Mesodermal cell (in vitro differentiated cells): ENCODE results near the gene MTG1.
"Not testable (repeated sequence)": the region's sequence is repeated elsewhere in the genome, so short reads cannot be mapped to it uniquely, and the experiment has no call there.

ENCODE experiments used
- H3K27ac ChIP-seq: 2 replicates; pipeline ENCODE4 v1.7.0; 2013; ENCODE audit warnings: mild to moderate bottlenecking, low read depth, low read length, moderate library complexity; ENCODE audit not compliant: severe bottlenecking
- H3K36me3 ChIP-seq: 2 replicates; pipeline ENCODE4 v1.7.1; 2013; ENCODE audit warnings: mild to moderate bottlenecking, low read length, moderate library complexity; ENCODE audit not compliant: control insufficient read depth, insufficient read depth
- H3K4me1 ChIP-seq: one replicate; pipeline ENCODE4 v1.7.1; 2013; ENCODE audit warnings: mild to moderate bottlenecking, low read length; ENCODE audit not compliant: insufficient read depth, control insufficient read depth, poor library complexity, severe bottlenecking
- H3K4me3 ChIP-seq: 2 replicates; pipeline ENCODE4 v1.7.0; 2013; ENCODE audit warnings: low read length, control low read depth, mild to moderate bottlenecking; ENCODE audit not compliant: insufficient read depth, poor library complexity, severe bottlenecking; ENCODE audit errors: extremely low read depth
- H3K9me3 ChIP-seq: 2 replicates; pipeline ENCODE4 v1.7.1; 2013; ENCODE audit warnings: mild to moderate bottlenecking, low read length, moderate library complexity; ENCODE audit not compliant: control insufficient read depth
- WGBS, 2 experiments: methylation state at CpG; one replicate each; pipeline ENCODE4 v1.1.5; 2013; ENCODE audit warnings: missing lambda C conversion rate in 2 of 2; ENCODE audit not compliant: insufficient coverage in 2 of 2; 5-methylcytosine and 5-hydroxymethylcytosine counted together

MTG1 gene

GRCh38 chr10:133431888-133432613 is 38.1 kb downstream of the MTG1 start:
- no CpG with 5 or more reads among the region's 9 CpGs for WGBS, 2 experiments
- H3K36me3 ChIP-seq, H3K9me3 ChIP-seq, H3K27ac ChIP-seq, H3K4me3 ChIP-seq, H3K4me1 ChIP-seq: not testable (repeated sequence)

GRCh38 chr10:133432789-133433188 is 38.8 kb downstream of the MTG1 start:
- not testable (repeated sequence) for H3K4me3 ChIP-seq, H3K27ac ChIP-seq, H3K4me1 ChIP-seq, H3K9me3 ChIP-seq, H3K36me3 ChIP-seq
- WGBS, 2 experiments = 100% methylated on average over 2 of the region's 25 CpGs; no CpG with 5 or more reads in 1 of the 2 experiments

DNA sequence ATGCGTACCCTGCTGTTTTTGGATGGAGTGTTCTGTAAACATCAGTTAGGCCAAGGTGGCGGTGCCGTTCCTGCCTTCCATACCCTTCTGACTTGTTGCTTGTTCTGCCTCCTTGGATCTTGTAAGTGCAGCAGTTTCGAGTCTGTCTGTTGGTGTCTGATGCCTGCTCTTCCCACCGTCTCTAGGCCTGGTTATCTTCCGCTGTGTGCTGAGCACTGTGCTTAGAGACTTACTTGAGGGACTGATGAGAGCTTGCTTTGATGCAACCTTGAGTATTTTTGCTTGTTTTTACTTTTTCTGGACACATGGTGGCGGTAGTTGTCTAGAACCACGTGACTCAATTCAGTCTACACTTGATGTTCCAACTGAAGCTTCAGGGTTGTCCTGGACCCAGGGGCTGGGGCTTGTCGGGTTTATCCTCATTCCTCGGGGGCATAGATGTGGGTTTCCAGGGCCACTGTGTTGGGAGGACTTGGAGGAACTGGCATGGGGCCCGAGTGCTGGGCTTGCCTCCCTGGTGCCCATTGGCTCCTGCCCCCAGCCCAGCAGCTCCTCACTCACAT is 44.8 kb downstream of the MTG1 start:
- Histone ChIP-seq H3K4me3 (no peak overlapping the region), H3K4me1 (no peaks in the 10 kb centered on the region), H3K9me3 (peaks cover 28% of the 10 kb centered on the region), H3K27ac (no peak overlapping the region), H3K36me3 (no peaks in the 10 kb centered on the region)
- 63 to 70% methylated on average over 8 of the region's 11 CpGs for WGBS, 2 experiments

GRCh38 chr10:133439517-133440461 is 45.8 kb downstream of the MTG1 start:
- no peak overlapping the region for H3K4me3 ChIP-seq
- H3K27ac ChIP-seq = no peak overlapping the region
- H3K36me3 ChIP-seq = no peaks in the 10 kb centered on the region
- H3K9me3 ChIP-seq = peaks cover 35% of the 10 kb centered on the region
- 77 to 82% methylated on average over 20 to 22 of the region's 25 CpGs for WGBS, 2 experiments
- no peaks in the 10 kb centered on the region for H3K4me1 ChIP-seq

DNA sequence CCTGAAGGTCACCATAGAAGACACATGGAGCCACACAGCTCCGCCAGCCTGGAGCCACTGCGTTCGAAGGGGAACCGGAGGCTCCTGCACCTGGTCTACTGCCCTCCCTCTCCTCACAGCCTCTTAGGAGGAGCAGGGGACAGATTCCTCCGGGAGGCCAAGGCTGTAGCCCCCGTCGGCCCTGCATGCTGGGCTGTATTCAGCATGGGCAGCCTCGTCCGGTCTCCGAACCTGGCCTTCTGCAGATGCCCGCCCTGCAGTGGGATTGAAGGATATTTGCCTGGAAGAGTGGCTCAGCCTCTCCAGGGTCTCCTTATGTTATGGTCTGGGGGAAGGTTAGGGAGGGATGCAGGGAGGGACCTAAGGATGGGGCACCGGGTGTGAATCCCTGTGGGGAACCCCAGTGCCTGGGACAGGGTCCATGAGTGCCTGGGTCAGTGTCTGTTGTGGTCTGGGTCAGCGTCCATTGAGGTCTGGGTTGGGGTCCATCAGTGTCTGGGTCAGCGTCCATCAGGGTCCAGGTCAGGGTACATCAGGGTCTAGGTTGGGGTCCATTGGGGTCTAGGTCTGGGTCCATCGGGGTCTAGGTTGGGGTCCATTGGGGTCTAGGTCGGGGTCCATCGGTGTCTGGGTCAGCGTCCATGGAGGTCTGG is 46.8 kb downstream of the MTG1 start:
- Histone ChIP-seq H3K4me3 (no peak overlapping the region), H3K4me1 (no peaks in the 10 kb centered on the region), H3K36me3 (no peaks in the 10 kb centered on the region), H3K9me3 (peaks cover 39% of the 10 kb centered on the region), H3K27ac (no peak overlapping the region)
- 83 to 88% methylated on average over 9 to 14 of the region's 18 CpGs for WGBS, 2 experiments

DNA sequence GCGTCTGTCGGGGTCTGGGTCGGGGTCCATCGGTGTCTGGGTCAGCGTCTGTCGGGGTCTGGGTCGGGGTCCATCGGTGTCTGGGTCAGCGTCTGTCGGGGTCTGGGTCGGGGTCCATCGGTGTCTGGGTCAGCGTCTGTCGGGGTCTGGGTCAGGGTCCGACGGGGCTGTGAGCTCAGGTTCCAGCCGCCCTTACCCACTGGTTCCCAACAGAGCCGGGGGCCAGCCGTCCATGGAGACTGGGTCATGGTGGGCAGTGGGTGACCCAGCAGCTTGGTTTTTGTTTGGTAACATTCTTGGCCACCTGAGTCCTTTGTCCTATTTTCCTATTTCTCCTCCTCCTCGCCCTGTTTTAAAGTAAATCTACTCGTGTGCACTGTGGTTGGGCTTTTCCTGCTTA is 47.4 kb downstream of the MTG1 start:
- not testable (repeated sequence) for H3K4me3 ChIP-seq, H3K4me1 ChIP-seq, H3K36me3 ChIP-seq, H3K27ac ChIP-seq
- H3K9me3 ChIP-seq = peaks cover 41% of the 10 kb centered on the region
- WGBS, 2 experiments = 79 to 92% methylated on average over 4 to 7 of the region's 21 CpGs

GRCh38 chr10:133441780-133442179 is 47.8 kb downstream of the MTG1 start:
- Histone ChIP-seq H3K4me1 (no peaks in the 10 kb centered on the region), H3K36me3 (no peaks in the 10 kb centered on the region), H3K27ac (no peak overlapping the region), H3K9me3 (peaks cover 44% of the 10 kb centered on the region), H3K4me3 (no peak overlapping the region)
- WGBS, 2 experiments = 74 to 77% methylated on average over 7 to 12 of the region's 12 CpGs

DNA sequence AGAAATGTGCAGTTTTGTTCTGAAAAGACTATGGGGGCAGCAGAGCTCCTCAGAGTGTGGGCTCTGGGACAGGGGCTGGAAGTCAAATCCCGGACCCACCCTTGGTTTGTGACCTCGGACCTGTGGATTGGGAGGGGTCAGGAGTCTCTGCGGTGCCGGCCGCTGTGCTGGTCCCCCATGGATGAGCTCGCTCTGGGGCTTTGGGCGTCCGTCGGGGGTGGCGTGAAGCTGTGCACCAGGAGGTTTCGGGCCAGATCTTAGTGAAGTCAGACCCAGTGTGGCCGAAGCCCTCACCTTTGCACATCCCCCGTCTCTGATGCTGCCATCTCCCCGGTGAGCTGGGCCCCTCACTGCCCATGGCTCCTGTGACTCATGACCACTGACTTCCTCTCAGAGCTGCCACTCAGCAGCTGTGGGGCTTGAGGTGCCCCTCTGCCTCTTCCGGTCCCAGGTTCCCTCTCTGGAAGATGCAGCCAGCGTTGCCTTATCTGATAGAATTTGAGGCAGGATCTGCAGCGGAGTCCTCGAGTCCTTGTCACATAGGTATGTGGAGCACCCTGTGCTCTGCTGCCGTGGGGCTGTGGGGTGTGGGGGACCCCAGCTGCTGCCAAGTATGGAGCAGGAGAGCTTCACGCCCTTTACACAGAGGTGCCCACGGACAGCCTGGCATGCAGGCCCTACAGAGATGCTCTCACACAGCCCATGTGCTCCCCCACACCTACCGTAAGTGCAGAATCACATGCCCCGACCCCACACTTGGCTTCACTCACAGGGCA is 48.4 kb downstream of the MTG1 start:
- 81 to 83% methylated on average over 21 to 23 of the region's 23 CpGs for WGBS, 2 experiments

GRCh38 chr10:133442967-133443924 is 49.3 kb downstream of the MTG1 start:
- WGBS, 2 experiments = 76 to 78% methylated on average over 12 to 15 of the region's 16 CpGs
- Histone ChIP-seq H3K27ac (no peak overlapping the region), H3K4me3 (no peak overlapping the region), H3K4me1 (no peaks in the 10 kb centered on the region), H3K36me3 (no peaks in the 10 kb centered on the region), H3K9me3 (peaks cover 57% of the 10 kb centered on the region)

More for the DNA sequence above, 48.4 kb downstream of the MTG1 start:
- H3K4me3 ChIP-seq = no peak overlapping the region
- H3K9me3 ChIP-seq = peaks cover 50% of the 10 kb centered on the region
- no peak overlapping the region for H3K27ac ChIP-seq
- H3K36me3 ChIP-seq = no peaks in the 10 kb centered on the region
- H3K4me1 ChIP-seq = no peaks in the 10 kb centered on the region
